PC-3 (cell line): ENCODE measurements around the gene NSUN3. TPM values are rescaled to one million over a fixed set of nuclear protein-coding genes. Genes with fewer than 3 reads are reported as not detected.

Experiments used
- ATAC-seq: fragments of 200-7000 bp; cut with Tn5 transposase; 2 replicates; pipeline ENCODE4 v1.9.1; 2020; ENCODE audit warnings: mild to moderate bottlenecking, moderate library complexity
- BruUV-seq: library from RNA; stranded (reverse); fragments of 400-500 nt; replicated peaks from 2 replicates; lab custom pipeline; 2021; lab: Mats Ljungman, UMichigan
- CTCF ChIA-PET: fragments of 300-600 bp; sonication (Branson Sonifier 250); formaldehyde crosslinking; loops from one replicate; lab custom pipeline; 2022; ENCODE audit warnings: antibody characterized with exemption; lab: Charles Lee
- POLR2A ChIA-PET: fragments of 300-600 bp; sonication (Branson Sonifier 250); formaldehyde crosslinking; loops from one replicate; lab custom pipeline; 2022; ENCODE audit warnings: antibody characterized with exemption; ENCODE audit not compliant: unreplicated experiment; lab: Charles Lee
- DNase-seq: peaks from one replicate; pipeline ENCODE4 v3.0.0-alpha.2; 2015
- H2AFZ ChIP-seq: fragments of 300-600 bp; sonication (generic); 2 replicates; pipeline ENCODE4 v1.6.0; 2016; ENCODE audit warnings: antibody characterized with exemption, low read length
- H3F3A ChIP-seq: fragments of 300-600 bp; sonication (generic); one replicate; pipeline ENCODE4 v1.6.0; 2017; ENCODE audit warnings: antibody characterized with exemption, low read length, control low read depth, mild to moderate bottlenecking; ENCODE audit not compliant: unreplicated experiment
- H3K27ac ChIP-seq: fragments of 300-600 bp; sonication (generic); 2 replicates; pipeline ENCODE4 v1.5.1; 2016; ENCODE audit warnings: mild to moderate bottlenecking, low read length
- H3K27me3 ChIP-seq: fragments of 300-600 bp; sonication (generic); 2 replicates; pipeline ENCODE4 v1.6.1; 2016; ENCODE audit warnings: low read length, mixed read lengths
- H3K36me3 ChIP-seq: fragments of 300-600 bp; sonication (generic); 2 replicates; pipeline ENCODE4 v1.6.1; 2016; ENCODE audit warnings: low read depth, mixed run types, low read length, mixed read lengths
- H3K4me1 ChIP-seq: fragments of 300-600 bp; sonication (generic); 2 replicates; pipeline ENCODE4 v1.5.1; 2016; ENCODE audit warnings: low read length; ENCODE audit not compliant: insufficient read depth
- H3K4me2 ChIP-seq: fragments of 300-600 bp; sonication (generic); 2 replicates; pipeline ENCODE4 v1.6.0; 2016; ENCODE audit warnings: low read length
- H3K4me3 ChIP-seq: fragments of 300-600 bp; sonication (generic); 2 replicates; pipeline ENCODE4 v1.5.1; 2016; ENCODE audit warnings: mild to moderate bottlenecking, low read length, mixed read lengths
- H3K79me2 ChIP-seq: fragments of 300-600 bp; sonication (generic); 2 replicates; pipeline ENCODE4 v1.6.1; 2017; ENCODE audit warnings: low read length, mixed read lengths
- H3K9ac ChIP-seq: fragments of 300-600 bp; sonication (generic); 2 replicates; pipeline ENCODE4 v1.6.0; 2016; ENCODE audit warnings: mild to moderate bottlenecking, low read length
- H3K9me2 ChIP-seq: fragments of 300-600 bp; sonication (generic); replicated peaks from 2 replicates; pipeline ENCODE4 v1.6.1; 2016; ENCODE audit warnings: mixed run types, low read length, mixed read lengths
- H3K9me3 ChIP-seq: fragments of 300-600 bp; sonication (generic); 2 replicates; pipeline ENCODE4 v1.6.1; 2016; ENCODE audit warnings: low read length, mixed read lengths
- H4K20me1 ChIP-seq: fragments of 300-600 bp; sonication (generic); 2 replicates; pipeline ENCODE4 v1.6.1; 2016; ENCODE audit warnings: low read length, mixed read lengths
- EZH2 ChIP-seq: fragments of 300-600 bp; sonication (generic); IDR thresholded peaks from one replicate; pipeline ENCODE4 v1.6.1; 2017; ENCODE audit warnings: antibody characterized with exemption, mild to moderate bottlenecking, low read length; ENCODE audit not compliant: unreplicated experiment
- EZH2phosphoT487 ChIP-seq: fragments of 300-600 bp; sonication (generic); IDR thresholded peaks from 2 replicates; pipeline ENCODE4 v1.6.1; 2018; ENCODE audit warnings: mild to moderate bottlenecking, antibody characterized with exemption, low read length, borderline replicate concordance
- intact Hi-C: fragments of 100-400 bp; cut with micrococcal nuclease; formaldehyde crosslinking; loops from 2 replicates; pipeline ENCODE4 v1.9.0; 2023
- total RNA-seq: library from RNA; depleted of rRNA; stranded (reverse); fragments of >200 nt; gene quantifications from 2 replicates; pipeline ENCODE4 v1.2.3, GENCODE V29; 2014
- TF ChIP-seq, protein P1 (sequence below): fragments of 300-600 bp; sonication (generic); conservative IDR thresholded peaks from 2 replicates; pipeline ENCODE4 v1.5.1; 2017; ENCODE audit warnings: antibody characterized with exemption, low read depth, mild to moderate bottlenecking, low read length

Gene NSUN3
- total RNA-seq, 1 experiment from 2014 or later, result 4.4 TPM

- H4K20me1 ChIP-seq, result no peaks in the 10 kb centered on the region
- no peaks in the 10 kb centered on the region for H3K36me3 ChIP-seq
- BruUV-seq, result no TSS peak
- H3K4me1 ChIP-seq, result no peaks in the 10 kb centered on the region
- H2AFZ ChIP-seq, result no peak overlapping the region
- POLR2A ChIA-PET, result no interaction called here
- no peaks in the 10 kb centered on the region for H3F3A ChIP-seq
- TF ChIP-seq, protein P1, sequence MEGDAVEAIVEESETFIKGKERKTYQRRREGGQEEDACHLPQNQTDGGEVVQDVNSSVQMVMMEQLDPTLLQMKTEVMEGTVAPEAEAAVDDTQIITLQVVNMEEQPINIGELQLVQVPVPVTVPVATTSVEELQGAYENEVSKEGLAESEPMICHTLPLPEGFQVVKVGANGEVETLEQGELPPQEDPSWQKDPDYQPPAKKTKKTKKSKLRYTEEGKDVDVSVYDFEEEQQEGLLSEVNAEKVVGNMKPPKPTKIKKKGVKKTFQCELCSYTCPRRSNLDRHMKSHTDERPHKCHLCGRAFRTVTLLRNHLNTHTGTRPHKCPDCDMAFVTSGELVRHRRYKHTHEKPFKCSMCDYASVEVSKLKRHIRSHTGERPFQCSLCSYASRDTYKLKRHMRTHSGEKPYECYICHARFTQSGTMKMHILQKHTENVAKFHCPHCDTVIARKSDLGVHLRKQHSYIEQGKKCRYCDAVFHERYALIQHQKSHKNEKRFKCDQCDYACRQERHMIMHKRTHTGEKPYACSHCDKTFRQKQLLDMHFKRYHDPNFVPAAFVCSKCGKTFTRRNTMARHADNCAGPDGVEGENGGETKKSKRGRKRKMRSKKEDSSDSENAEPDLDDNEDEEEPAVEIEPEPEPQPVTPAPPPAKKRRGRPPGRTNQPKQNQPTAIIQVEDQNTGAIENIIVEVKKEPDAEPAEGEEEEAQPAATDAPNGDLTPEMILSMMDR, result no peak
- no peak for TF ChIP-seq EZH2phosphoT487
- no peak for TF ChIP-seq EZH2
- no peaks in the 10 kb centered on the region for H3K27me3 ChIP-seq
- CTCF ChIA-PET, result no interaction called here
- DNase-seq (no peak), ATAC-seq (no peak)
- intact Hi-C loops, result no loop called here
- H3K9me3 ChIP-seq, result no peaks in the 10 kb centered on the region
- H3K9ac ChIP-seq, result no peak overlapping the region
- H3K9me2 ChIP-seq, result no peaks in the 10 kb centered on the region
- H3K27ac ChIP-seq, result no peak overlapping the region
- no peaks in the 10 kb centered on the region for H3K79me2 ChIP-seq
- H3K4me3 ChIP-seq, result no peak overlapping the region
- no peak overlapping the region for H3K4me2 ChIP-seq
These were observed 84.2 kb downstream of the NSUN3 start for GRCh38 chr3:94147012-94147411.

GRCh38 chr3:94150113-94150512, 87.3 kb downstream of the NSUN3 start:
- ChIA-PET POLR2A (interaction anchor here (0.6 kb wide), 1 partner anchor 9 kb away, joined by 5 read pairs; no protein-coding TSS in a partner anchor), CTCF (no interaction called here)
- no peaks in the 10 kb centered on the region for H3K36me3 ChIP-seq
- no peaks in the 10 kb centered on the region for H4K20me1 ChIP-seq
- no peaks in the 10 kb centered on the region for H3K9me2 ChIP-seq
- intact Hi-C loops, result no loop called here
- DNase-seq (no peak), ATAC-seq (no peak)
- no peaks in the 10 kb centered on the region for H3K79me2 ChIP-seq
- 0 out of 2 replicates have a peak, but pooled peaks cover 3% of the 10 kb centered on the region for H3K27me3 ChIP-seq
- H3K4me1 ChIP-seq, result no peaks in the 10 kb centered on the region
- no peaks in the 10 kb centered on the region for H3F3A ChIP-seq
- no peaks in the 10 kb centered on the region for H3K9me3 ChIP-seq
- H3K9ac ChIP-seq, result no peak overlapping the region
- no peak overlapping the region for H3K4me2 ChIP-seq
- no peak overlapping the region for H3K27ac ChIP-seq
- no peak overlapping the region for H3K4me3 ChIP-seq
- TF ChIP-seq, protein P1, result no peak
- no peak for TF ChIP-seq EZH2phosphoT487
- TF ChIP-seq EZH2, result no peak
- BruUV-seq, result no TSS peak
- H2AFZ ChIP-seq, result no peak overlapping the region

GRCh38 chr3:94156626-94157025, 93.8 kb downstream of the NSUN3 start:
- ChIA-PET POLR2A (no interaction called here), CTCF (interaction anchor here (0.5 kb wide), 1 partner anchor 86 kb away, joined by 3 read pairs; no protein-coding TSS in a partner anchor)
- no peak for ATAC-seq
- no peak overlapping the region for H3K27ac ChIP-seq
- 0 out of 2 replicates have a peak, but pooled peaks cover 3% of the 10 kb centered on the region for H3K27me3 ChIP-seq
- intact Hi-C loops, result loop anchor here (5.0 kb wide), 2 partner anchors 39 to 71 kb away; no protein-coding TSS in a partner anchor
- no TSS peak for BruUV-seq
- no peak for DNase-seq
- no peaks in the 10 kb centered on the region for H3K9me3 ChIP-seq
- no peak overlapping the region for H3K9ac ChIP-seq
- no peaks in the 10 kb centered on the region for H3K79me2 ChIP-seq
- no peaks in the 10 kb centered on the region for H3F3A ChIP-seq
- H3K4me1 ChIP-seq, result peaks cover 14% of the 10 kb centered on the region
- H3K36me3 ChIP-seq, result no peaks in the 10 kb centered on the region
- H2AFZ ChIP-seq, result no peak overlapping the region
- H3K4me2 ChIP-seq, result no peak overlapping the region
- no peaks in the 10 kb centered on the region for H4K20me1 ChIP-seq
- TF ChIP-seq EZH2phosphoT487 (no peak), EZH2 (no peak)
- TF ChIP-seq, protein P1, result no peak
- no peaks in the 10 kb centered on the region for H3K9me2 ChIP-seq
- no peak overlapping the region for H3K4me3 ChIP-seq
